ENCODE results near the gene ADGRG7.

- TF ChIP-seq, protein P1, sequence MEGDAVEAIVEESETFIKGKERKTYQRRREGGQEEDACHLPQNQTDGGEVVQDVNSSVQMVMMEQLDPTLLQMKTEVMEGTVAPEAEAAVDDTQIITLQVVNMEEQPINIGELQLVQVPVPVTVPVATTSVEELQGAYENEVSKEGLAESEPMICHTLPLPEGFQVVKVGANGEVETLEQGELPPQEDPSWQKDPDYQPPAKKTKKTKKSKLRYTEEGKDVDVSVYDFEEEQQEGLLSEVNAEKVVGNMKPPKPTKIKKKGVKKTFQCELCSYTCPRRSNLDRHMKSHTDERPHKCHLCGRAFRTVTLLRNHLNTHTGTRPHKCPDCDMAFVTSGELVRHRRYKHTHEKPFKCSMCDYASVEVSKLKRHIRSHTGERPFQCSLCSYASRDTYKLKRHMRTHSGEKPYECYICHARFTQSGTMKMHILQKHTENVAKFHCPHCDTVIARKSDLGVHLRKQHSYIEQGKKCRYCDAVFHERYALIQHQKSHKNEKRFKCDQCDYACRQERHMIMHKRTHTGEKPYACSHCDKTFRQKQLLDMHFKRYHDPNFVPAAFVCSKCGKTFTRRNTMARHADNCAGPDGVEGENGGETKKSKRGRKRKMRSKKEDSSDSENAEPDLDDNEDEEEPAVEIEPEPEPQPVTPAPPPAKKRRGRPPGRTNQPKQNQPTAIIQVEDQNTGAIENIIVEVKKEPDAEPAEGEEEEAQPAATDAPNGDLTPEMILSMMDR (IDR thresholded peaks at IDR 0.05): no peak
- TF ChIP-seq EP300 (IDR thresholded peaks at IDR 0.05) (no peak), POLR2AphosphoS5 (IDR thresholded peaks at IDR 0.05) (no peak)
Observed at GRCh38 chr3:100575704-100576103, 33.7 kb upstream of the ADGRG7 start.
